MM.1S (cell line): ENCODE data around the gene DDAH1.

Experiments used
- DNase-seq: peaks from one replicate; pipeline ENCODE4 v3.0.0-alpha.2; 2015
- H2AFZ ChIP-seq: fragments of 300-600 bp; sonication (generic); 2 replicates; pipeline ENCODE4 v1.6.0; 2016; ENCODE audit warnings: antibody characterized with exemption, low read length
- H3F3A ChIP-seq: fragments of 300-600 bp; sonication (generic); 2 replicates; pipeline ENCODE4 v1.6.1; 2016; ENCODE audit warnings: mild to moderate bottlenecking, antibody characterized with exemption, low read length, moderate library complexity, mixed read lengths; ENCODE audit not compliant: insufficient read depth
- H3K27ac ChIP-seq: fragments of 300-600 bp; sonication (generic); 2 replicates; pipeline ENCODE4 v1.5.1; 2016; ENCODE audit warnings: mild to moderate bottlenecking, low read length
- H3K27me3 ChIP-seq: fragments of 300-600 bp; sonication (generic); replicated peaks from 2 replicates; pipeline ENCODE4 v1.6.0; 2016; ENCODE audit warnings: low read length; ENCODE audit not compliant: insufficient read depth
- H3K36me3 ChIP-seq: fragments of 300-600 bp; sonication (generic); replicated peaks from 2 replicates; pipeline ENCODE4 v1.6.1; 2016; ENCODE audit warnings: mild to moderate bottlenecking, low read length, mixed read lengths; ENCODE audit not compliant: insufficient read depth
- H3K4me1 ChIP-seq: fragments of 300-600 bp; sonication (generic); 2 replicates; pipeline ENCODE4 v1.6.1; 2016; ENCODE audit warnings: low read length, mixed read lengths
- H3K4me2 ChIP-seq: fragments of 300-600 bp; sonication (generic); 2 replicates; pipeline ENCODE4 v1.6.0; 2016; ENCODE audit warnings: low read depth, low read length
- H3K4me3 ChIP-seq: fragments of 300-600 bp; sonication (generic); 2 replicates; pipeline ENCODE4 v1.5.1; 2016; ENCODE audit warnings: low read length, mixed read lengths
- H3K79me2 ChIP-seq: fragments of 300-600 bp; sonication (generic); 2 replicates; pipeline ENCODE4 v1.6.1; 2016; ENCODE audit warnings: mixed run types, low read length, mixed read lengths
- H3K9ac ChIP-seq: fragments of 300-600 bp; sonication (generic); 2 replicates; pipeline ENCODE4 v1.6.1; 2016; ENCODE audit warnings: low read length, mixed read lengths
- H3K9me2 ChIP-seq: fragments of 300-600 bp; sonication (generic); replicated peaks from 2 replicates; pipeline ENCODE4 v1.6.1; 2016; ENCODE audit warnings: mild to moderate bottlenecking, low read length, mixed read lengths; ENCODE audit not compliant: insufficient read depth
- H3K9me3 ChIP-seq: fragments of 300-600 bp; sonication (generic); replicated peaks from 2 replicates; pipeline ENCODE4 v1.6.1; 2016; ENCODE audit warnings: mild to moderate bottlenecking, low read length, mixed read lengths; ENCODE audit not compliant: insufficient read depth
- H4K20me1 ChIP-seq: fragments of 300-600 bp; sonication (generic); 2 replicates; pipeline ENCODE4 v1.6.1; 2016; ENCODE audit warnings: mild to moderate bottlenecking, low read length, moderate library complexity, mixed read lengths; ENCODE audit not compliant: insufficient read depth
- EZH2 ChIP-seq: fragments of 300-600 bp; sonication (generic); optimal IDR thresholded peaks from 2 replicates; pipeline ENCODE3; 2017; ENCODE audit warnings: low read depth, mild to moderate bottlenecking, antibody characterized with exemption, low read length, mixed read lengths
- EZH2phosphoT487 ChIP-seq: fragments of 300-600 bp; sonication (generic); IDR thresholded peaks from 2 replicates; pipeline ENCODE4 v1.6.1; 2018; ENCODE audit warnings: antibody characterized with exemption, low read length
- TF ChIP-seq, protein P1 (sequence below): fragments of 300-600 bp; sonication (generic); IDR thresholded peaks from 2 replicates; pipeline ENCODE4 v1.5.1; 2016; ENCODE audit warnings: antibody characterized with exemption, low read length, mixed read lengths

Gene DDAH1

DNA sequence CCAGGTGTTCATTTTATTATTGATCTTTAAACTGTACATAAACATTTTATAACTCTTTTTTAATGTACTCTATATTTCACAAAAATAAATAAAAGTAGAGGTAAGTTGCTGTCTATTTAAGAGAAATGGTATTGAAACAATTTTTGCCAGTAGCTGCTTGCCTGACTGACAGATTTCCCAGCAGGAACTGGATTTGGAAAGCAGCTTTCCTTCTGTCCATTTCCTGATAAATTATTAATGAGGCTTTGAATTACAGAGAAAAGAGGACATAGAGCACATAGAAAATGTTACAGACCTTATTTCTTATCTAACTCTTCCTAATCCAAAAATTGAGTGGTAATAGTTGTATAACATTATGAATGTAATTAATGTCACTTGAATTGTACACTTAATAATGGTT lies 108.8 kb downstream of the DDAH1 start:
- H3K36me3 ChIP-seq, result no peaks in the 10 kb centered on the region
- H3K4me2 ChIP-seq, result no peak overlapping the region
- no peak overlapping the region for H3K4me3 ChIP-seq
- no peak for DNase-seq
- no peaks in the 10 kb centered on the region for H3K79me2 ChIP-seq
- no peaks in the 10 kb centered on the region for H3K9me2 ChIP-seq
- H3K4me1 ChIP-seq, result no peaks in the 10 kb centered on the region
- H3K9me3 ChIP-seq, result no peaks in the 10 kb centered on the region
- no peaks in the 10 kb centered on the region for H3F3A ChIP-seq
- TF ChIP-seq EZH2phosphoT487 (no peak), EZH2 (no peak)
- TF ChIP-seq, protein P1, sequence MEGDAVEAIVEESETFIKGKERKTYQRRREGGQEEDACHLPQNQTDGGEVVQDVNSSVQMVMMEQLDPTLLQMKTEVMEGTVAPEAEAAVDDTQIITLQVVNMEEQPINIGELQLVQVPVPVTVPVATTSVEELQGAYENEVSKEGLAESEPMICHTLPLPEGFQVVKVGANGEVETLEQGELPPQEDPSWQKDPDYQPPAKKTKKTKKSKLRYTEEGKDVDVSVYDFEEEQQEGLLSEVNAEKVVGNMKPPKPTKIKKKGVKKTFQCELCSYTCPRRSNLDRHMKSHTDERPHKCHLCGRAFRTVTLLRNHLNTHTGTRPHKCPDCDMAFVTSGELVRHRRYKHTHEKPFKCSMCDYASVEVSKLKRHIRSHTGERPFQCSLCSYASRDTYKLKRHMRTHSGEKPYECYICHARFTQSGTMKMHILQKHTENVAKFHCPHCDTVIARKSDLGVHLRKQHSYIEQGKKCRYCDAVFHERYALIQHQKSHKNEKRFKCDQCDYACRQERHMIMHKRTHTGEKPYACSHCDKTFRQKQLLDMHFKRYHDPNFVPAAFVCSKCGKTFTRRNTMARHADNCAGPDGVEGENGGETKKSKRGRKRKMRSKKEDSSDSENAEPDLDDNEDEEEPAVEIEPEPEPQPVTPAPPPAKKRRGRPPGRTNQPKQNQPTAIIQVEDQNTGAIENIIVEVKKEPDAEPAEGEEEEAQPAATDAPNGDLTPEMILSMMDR, result no peak
- no peaks in the 10 kb centered on the region for H4K20me1 ChIP-seq
- no peak overlapping the region for H3K9ac ChIP-seq
- H3K27ac ChIP-seq, result no peak overlapping the region
- H3K27me3 ChIP-seq, result no peaks in the 10 kb centered on the region
- no peak overlapping the region for H2AFZ ChIP-seq

DNA sequence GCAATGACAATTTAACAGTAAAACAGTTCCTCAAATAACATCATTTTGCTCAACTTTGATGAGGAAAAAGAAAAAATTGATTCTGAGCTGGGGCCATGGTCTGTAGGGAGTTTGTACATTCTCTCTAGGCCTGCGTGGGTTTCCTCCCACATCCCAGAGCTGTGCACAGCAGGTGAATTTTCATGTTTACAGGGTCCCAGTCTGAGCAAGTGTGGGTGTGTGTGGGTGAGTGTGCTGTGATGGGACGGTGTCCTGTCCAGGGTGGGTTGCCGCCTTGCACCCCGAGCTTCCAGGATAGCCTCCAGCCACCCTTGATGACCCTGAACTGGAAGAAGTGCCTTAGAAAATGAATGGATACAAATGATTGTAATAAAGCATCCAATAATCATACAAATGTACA lies 112.9 kb downstream of the DDAH1 start:
- Histone ChIP-seq H2AFZ (no peak overlapping the region), H3F3A (no peaks in the 10 kb centered on the region), H3K27ac (no peak overlapping the region), H3K79me2 (no peaks in the 10 kb centered on the region), H3K4me2 (no peak overlapping the region), H3K4me1 (no peaks in the 10 kb centered on the region), H3K9me3 (no peaks in the 10 kb centered on the region), H4K20me1 (no peaks in the 10 kb centered on the region), H3K9me2 (no peaks in the 10 kb centered on the region), H3K36me3 (no peaks in the 10 kb centered on the region), H3K4me3 (no peak overlapping the region), H3K9ac (no peak overlapping the region), H3K27me3 (no peaks in the 10 kb centered on the region)
- TF ChIP-seq EZH2phosphoT487 (no peak), EZH2 (no peak)
- TF ChIP-seq, protein P1, result no peak
- no peak for DNase-seq

DNA sequence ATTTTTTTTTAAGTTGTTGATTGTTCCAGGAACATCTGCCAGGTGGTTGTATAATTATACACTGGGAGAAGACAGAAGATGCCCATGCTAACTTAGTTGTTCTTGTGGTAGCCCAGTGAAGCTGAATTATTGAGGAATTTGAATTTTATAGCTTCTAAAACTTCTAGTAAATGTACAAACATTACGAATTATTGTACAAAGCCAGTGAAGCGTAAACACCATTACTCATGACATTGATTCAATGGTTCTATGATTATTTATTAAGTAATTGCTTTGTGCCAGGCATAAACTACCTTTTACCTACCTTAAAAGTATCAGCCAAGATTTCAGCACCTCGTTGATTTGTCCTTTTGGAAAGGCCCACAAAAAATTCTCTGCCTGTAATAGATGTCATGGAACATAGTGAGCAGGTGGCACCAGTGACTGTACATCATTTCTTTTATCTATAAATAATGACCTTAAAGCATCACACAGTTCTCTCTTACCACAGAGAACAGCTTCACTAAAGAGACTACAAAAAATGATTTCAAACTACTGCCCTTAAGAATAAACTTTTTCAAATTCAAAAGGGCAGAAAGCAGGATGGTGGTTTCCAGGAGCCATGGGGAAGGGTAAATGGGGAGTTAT lies 113.6 kb downstream of the DDAH1 start:
- Histone ChIP-seq H3K27me3 (no peaks in the 10 kb centered on the region), H3K9me2 (no peaks in the 10 kb centered on the region), H2AFZ (no peak overlapping the region), H3K27ac (no peak overlapping the region), H3K9ac (no peak overlapping the region), H3K36me3 (no peaks in the 10 kb centered on the region), H3F3A (no peaks in the 10 kb centered on the region), H3K4me3 (no peak overlapping the region), H3K4me1 (no peaks in the 10 kb centered on the region), H3K9me3 (no peaks in the 10 kb centered on the region), H3K4me2 (no peak overlapping the region), H4K20me1 (no peaks in the 10 kb centered on the region), H3K79me2 (no peaks in the 10 kb centered on the region)
- no peak for DNase-seq
- TF ChIP-seq EZH2phosphoT487 (no peak), EZH2 (no peak)
- TF ChIP-seq, protein P1, result no peak
